ENCODE measurements around the gene ANKIB1.

Gene ANKIB1

GRCh38 chr7:92448205-92448747 lies 202.5 kb downstream of the ANKIB1 start:
- peak; percentile 59 for DNase-seq (ENCODE audit: low spot score)
